ENCODE data around the gene SRD5A1.

Gene SRD5A1

DNA sequence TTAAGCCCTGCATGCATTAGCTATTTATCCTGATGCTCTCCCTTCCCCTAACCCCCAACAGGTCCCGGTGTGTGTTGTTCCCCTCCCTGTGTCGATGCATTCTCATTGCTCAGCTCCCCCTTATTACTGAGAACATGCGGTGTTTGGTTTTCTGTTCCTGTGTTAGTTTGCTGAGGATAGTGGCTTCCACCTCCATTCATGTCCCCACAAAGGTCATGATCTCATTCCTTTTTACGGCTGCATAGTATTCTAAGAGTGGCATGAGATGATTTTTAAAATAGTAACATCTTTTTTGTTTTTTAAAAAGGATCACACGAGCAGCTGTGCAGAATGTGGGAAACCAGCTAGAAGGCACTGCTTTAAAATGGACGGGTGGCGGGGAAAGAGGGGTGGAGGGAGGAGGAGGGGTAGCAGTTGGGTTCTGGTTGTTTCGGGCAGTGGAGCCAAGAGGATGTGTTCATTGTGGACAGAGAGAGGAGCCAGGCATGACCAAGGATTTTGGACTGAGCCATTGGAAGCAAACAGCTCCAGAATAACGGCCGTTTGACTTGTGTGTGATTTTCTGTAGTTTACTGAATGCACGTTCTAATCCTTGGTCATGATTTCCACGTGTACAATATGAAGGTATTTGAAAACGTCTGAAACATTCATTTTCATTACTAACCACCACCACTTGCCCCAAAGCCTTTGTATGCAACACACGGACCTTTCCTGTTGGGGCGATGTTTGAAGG lies 78.3 kb downstream of the SRD5A1 start:
- H2BK12ac ChIP-seq (ENCODE audit: low read length in 2 of 2) = no peak overlapping the region
- no peaks in the 10 kb centered on the region for H3K27me3 ChIP-seq (ENCODE audit: control insufficient read depth in 1 of 2, insufficient read depth in 1 of 2, low read length in 2 of 2)
- no peak overlapping the region for H4K8ac ChIP-seq (ENCODE audit: low read length)
- H3K27ac ChIP-seq (ENCODE audit: low read length, poor library complexity, severe bottlenecking) = peak overlapping the region; percentile 85
- H3K9ac ChIP-seq (ENCODE audit: low read length) = peak overlapping the region; percentile 93
- no peaks in the 10 kb centered on the region for H3K79me1 ChIP-seq (replicated peaks; ENCODE audit: low read length, poor library complexity, severe bottlenecking)
- peaks cover 25% of the 10 kb centered on the region for H3K4me1 ChIP-seq (ENCODE audit: control insufficient read depth, insufficient read depth, low read depth, low read length)
- peak overlapping the region in 1 of 2 experiments; percentile 11 for H3K23ac ChIP-seq (ENCODE audit: low read length in 2 of 2)
- H2BK5ac ChIP-seq (ENCODE audit: low read depth, low read length, poor library complexity, severe bottlenecking) = no peak overlapping the region
- no peak overlapping the region for H3K4ac ChIP-seq (ENCODE audit: low read depth in 1 of 2, low read length in 2 of 2)
- no peaks in the 10 kb centered on the region for H3K9me3 ChIP-seq (ENCODE audit: control insufficient read depth, low read length)
- H3K14ac ChIP-seq (ENCODE audit: low read length in 2 of 2) = no peak overlapping the region
- WGBS = 62% methylated on average over 11 of the region's 15 CpGs
- no peak overlapping the region for H2BK120ac ChIP-seq (ENCODE audit: low read depth, low read length)
- peaks cover 0 to 5% of the 10 kb centered on the region in 2 experiments for H3K36me3 ChIP-seq (ENCODE audit: control insufficient read depth in 1 of 2, insufficient read depth in 2 of 2, low read depth in 1 of 2, low read length in 2 of 2)
- H2AK5ac ChIP-seq (ENCODE audit: low read length, severe bottlenecking) = no peak overlapping the region
- peak overlapping the region; percentile 60 for H2AFZ ChIP-seq (ENCODE audit: low read depth, low read length)
- H4K91ac ChIP-seq (ENCODE audit: low read length) = no peak overlapping the region
- H3K4me3 ChIP-seq (ENCODE audit: insufficient read depth in 1 of 2, low read depth in 1 of 2, low read length in 2 of 2) = peak overlapping the region; percentile 89 to 92
- no peak for DNase-seq
- H3K18ac ChIP-seq (ENCODE audit: low read depth in 1 of 2, low read length in 2 of 2) = peak overlapping the region; percentile 9 to 92
- H2BK15ac ChIP-seq (ENCODE audit: low read depth, poor library complexity, severe bottlenecking) = no peak overlapping the region
- peak overlapping the region; percentile 98 for H3K4me2 ChIP-seq (ENCODE audit: low read length, poor library complexity, severe bottlenecking)

DNA sequence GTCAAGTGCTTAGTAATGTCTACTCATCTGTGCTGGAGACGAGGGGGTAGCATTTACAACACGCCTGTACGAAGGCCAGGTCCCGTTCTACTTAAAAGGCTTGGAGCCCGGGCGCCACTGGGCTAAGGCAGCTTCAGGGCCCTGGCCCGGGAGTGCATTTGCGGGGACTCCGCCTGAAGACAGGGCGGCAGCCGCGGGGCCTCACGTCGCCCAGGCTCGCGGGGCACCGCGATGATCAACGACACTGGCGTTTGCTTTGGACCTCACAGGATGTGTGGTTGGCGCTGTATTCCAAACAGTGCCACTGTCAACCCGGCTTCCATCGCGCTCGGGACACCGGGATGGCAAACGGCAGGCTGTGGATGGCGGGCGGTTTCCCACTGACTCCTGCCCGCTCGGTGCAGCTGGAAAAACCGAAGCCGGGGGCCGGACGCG lies 78.9 kb downstream of the SRD5A1 start:
- Histone ChIP-seq H3K4ac (ENCODE audit: low read depth in 1 of 2, low read length in 2 of 2) (peak overlapping the region in 1 of 2 experiments; percentile 71), H3K14ac (ENCODE audit: low read length in 2 of 2) (peak overlapping the region in 1 of 2 experiments; percentile 96), H3K27ac (ENCODE audit: low read length, poor library complexity, severe bottlenecking) (peak overlapping the region; percentile 85), H3K4me2 (ENCODE audit: low read length, poor library complexity, severe bottlenecking) (peak overlapping the region; percentile 98), H3K36me3 (ENCODE audit: control insufficient read depth in 1 of 2, insufficient read depth in 2 of 2, low read depth in 1 of 2, low read length in 2 of 2) (peaks cover 0 to 9% of the 10 kb centered on the region in 2 experiments), H2AK5ac (ENCODE audit: low read length, severe bottlenecking) (no peak overlapping the region), H3K79me1 (replicated peaks; ENCODE audit: low read length, poor library complexity, severe bottlenecking) (no peaks in the 10 kb centered on the region), H4K91ac (ENCODE audit: low read length) (peak overlapping the region; percentile 29), H3K27me3 (ENCODE audit: control insufficient read depth in 1 of 2, insufficient read depth in 1 of 2, low read length in 2 of 2) (no peaks in the 10 kb centered on the region), H2BK12ac (ENCODE audit: low read length in 2 of 2) (peak overlapping the region in 1 of 2 experiments; percentile 29), H3K9ac (ENCODE audit: low read length) (peak overlapping the region; percentile 93), H4K8ac (ENCODE audit: low read length) (peak overlapping the region; percentile 1), H3K18ac (ENCODE audit: low read depth in 1 of 2, low read length in 2 of 2) (peak overlapping the region; percentile 9 to 92), H2BK120ac (ENCODE audit: low read depth, low read length) (peak overlapping the region; percentile 66), H3K9me3 (ENCODE audit: control insufficient read depth, low read length) (no peaks in the 10 kb centered on the region), H3K23ac (ENCODE audit: low read length in 2 of 2) (peak overlapping the region in 1 of 2 experiments; percentile 94), H2AFZ (ENCODE audit: low read depth, low read length) (peak overlapping the region; percentile 60), H2BK15ac (ENCODE audit: low read depth, poor library complexity, severe bottlenecking) (no peak overlapping the region), H2BK5ac (ENCODE audit: low read depth, low read length, poor library complexity, severe bottlenecking) (peak overlapping the region; percentile 66), H3K4me1 (ENCODE audit: control insufficient read depth, insufficient read depth, low read depth, low read length) (peaks cover 29% of the 10 kb centered on the region), H3K4me3 (ENCODE audit: insufficient read depth in 1 of 2, low read depth in 1 of 2, low read length in 2 of 2) (peak overlapping the region; percentile 89 to 92)
- under 1% methylated on average over 36 of the region's 36 CpGs for WGBS
- DNase-seq = peak; percentile 84

DNA sequence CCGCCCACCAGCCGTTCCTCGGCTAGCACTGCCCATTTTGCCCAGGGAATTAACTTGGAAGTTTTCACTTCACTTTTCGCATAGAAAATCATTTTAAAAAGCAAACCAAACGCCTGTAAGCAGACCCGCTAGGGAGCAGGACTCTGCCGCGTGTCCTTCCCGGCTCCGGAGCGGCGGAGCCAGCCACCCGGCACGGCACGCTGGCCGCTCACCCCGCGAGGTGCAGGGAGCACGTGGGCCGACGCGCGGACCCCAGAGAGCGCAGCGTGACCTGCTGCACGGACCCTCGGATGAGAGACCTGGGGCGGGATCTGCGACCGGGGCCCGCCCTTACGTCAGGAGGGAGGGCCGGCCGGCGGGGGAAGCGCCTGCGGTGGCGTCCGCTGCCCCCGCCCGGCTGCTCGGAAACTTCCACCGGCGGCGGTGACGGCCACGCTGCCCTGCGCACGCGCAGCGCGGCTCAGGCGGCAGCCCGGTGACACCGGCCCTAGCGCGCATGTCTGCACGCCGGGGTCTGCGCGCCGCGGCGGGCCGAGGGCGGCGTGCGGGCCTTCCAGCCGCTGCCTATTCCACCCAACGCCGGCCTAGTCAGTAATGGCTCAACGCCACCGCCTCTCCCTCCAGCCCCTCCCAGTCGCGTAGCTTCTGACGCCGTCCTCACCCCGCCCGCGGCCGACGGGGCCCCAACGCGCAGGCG lies 79.5 kb downstream of the SRD5A1 start:
- Histone ChIP-seq H3K23ac (ENCODE audit: low read length in 2 of 2) (peak overlapping the region in 1 of 2 experiments; percentile 83), H4K91ac (ENCODE audit: low read length) (peak overlapping the region; percentile 80), H3K4me1 (ENCODE audit: control insufficient read depth, insufficient read depth, low read depth, low read length) (peaks cover 33% of the 10 kb centered on the region), H3K36me3 (ENCODE audit: control insufficient read depth in 1 of 2, insufficient read depth in 2 of 2, low read depth in 1 of 2, low read length in 2 of 2) (peaks cover 0 to 14% of the 10 kb centered on the region in 2 experiments), H3K4ac (ENCODE audit: low read depth in 1 of 2, low read length in 2 of 2) (peak overlapping the region in 1 of 2 experiments; percentile 71), H2BK12ac (ENCODE audit: low read length in 2 of 2) (peak overlapping the region in 1 of 2 experiments; percentile 69), H4K8ac (ENCODE audit: low read length) (peak overlapping the region; percentile 76), H3K9ac (ENCODE audit: low read length) (peak overlapping the region; percentile 93), H3K27me3 (ENCODE audit: control insufficient read depth in 1 of 2, insufficient read depth in 1 of 2, low read length in 2 of 2) (no peaks in the 10 kb centered on the region), H3K4me3 (ENCODE audit: insufficient read depth in 1 of 2, low read depth in 1 of 2, low read length in 2 of 2) (peak overlapping the region; percentile 89 to 92), H3K18ac (ENCODE audit: low read depth in 1 of 2, low read length in 2 of 2) (peak overlapping the region; percentile 66 to 98), H2BK5ac (ENCODE audit: low read depth, low read length, poor library complexity, severe bottlenecking) (peak overlapping the region; percentile 96), H2BK120ac (ENCODE audit: low read depth, low read length) (peak overlapping the region; percentile 66), H3K14ac (ENCODE audit: low read length in 2 of 2) (peak overlapping the region in 1 of 2 experiments; percentile 96), H2AFZ (ENCODE audit: low read depth, low read length) (peak overlapping the region; percentile 94), H2AK5ac (ENCODE audit: low read length, severe bottlenecking) (no peak overlapping the region), H3K27ac (ENCODE audit: low read length, poor library complexity, severe bottlenecking) (peak overlapping the region; percentile 85), H3K4me2 (ENCODE audit: low read length, poor library complexity, severe bottlenecking) (peak overlapping the region; percentile 98), H3K79me1 (replicated peaks; ENCODE audit: low read length, poor library complexity, severe bottlenecking) (no peaks in the 10 kb centered on the region), H2BK15ac (ENCODE audit: low read depth, poor library complexity, severe bottlenecking) (peak overlapping the region; percentile 34), H3K9me3 (ENCODE audit: control insufficient read depth, low read length) (no peaks in the 10 kb centered on the region)
- DNase-seq = peak; percentile 96
- WGBS = under 1% methylated on average over 40 of the region's 85 CpGs
